Right atrium auricular region (tissue), 2 donors: ENCODE measurements around the gene UBQLNL. TPM values are rescaled to one million over a fixed set of nuclear protein-coding genes. Genes with fewer than 3 reads are reported as not detected.

Experiments
- DNase-seq: peaks from one replicate; pipeline ENCODE4 v3.0.0-alpha.2; 2019; ENCODE audit warnings: low spot score
- H3K27ac ChIP-seq, 2 donors: fragments of 200-600 bp; sonication (generic); 1 replicate in 1 of 2; 2 replicates in 1 of 2; pipeline ENCODE4 v1.5.1; 2016 to 2019
- H3K27me3 ChIP-seq, 2 donors: fragments of 200-600 bp; sonication (generic); one replicate each; pipeline versions ENCODE4 v1.5.1 to v1.6.0; 2017 to 2019
- H3K36me3 ChIP-seq: fragments of 200-600 bp; sonication (generic); one replicate; pipeline ENCODE4 v1.5.1; 2016
- H3K4me1 ChIP-seq, 2 donors: fragments of 200-600 bp; sonication (generic); one replicate each; pipeline versions ENCODE4 v1.5.1 to v1.6.0; 2017 to 2019
- H3K4me3 ChIP-seq, 2 donors: fragments of 200-600 bp; sonication (generic); 1 replicate in 1 of 2; 2 replicates in 1 of 2; pipeline ENCODE4 v1.5.1; 2017 to 2019; ENCODE audit warnings: mild to moderate bottlenecking in 1 of 2, moderate library complexity in 1 of 2
- H3K9me3 ChIP-seq, 2 donors: fragments of 200-600 bp; sonication (generic); one replicate each; pipeline ENCODE4 v1.5.1; 2019
- CTCF ChIP-seq, 2 donors: fragments of 200-600 bp; sonication (generic); IDR thresholded peaks; one replicate each; pipeline ENCODE4 v1.5.1; 2019; ENCODE audit warnings: antibody characterized with exemption in 2 of 2
- total RNA-seq, 2 donors: library from RNA; depleted of rRNA; stranded (reverse); fragments of >200 nt; gene quantifications; one replicate each; pipeline ENCODE4 v1.1.0, GENCODE V29; 2016

Gene UBQLNL
- total RNA-seq, 2 donors from 2014 or later = 0.30 TPM; not detected in 1

- no peaks in the 10 kb centered on the region for H3K9me3 ChIP-seq
- no peak overlapping the region for H3K27ac ChIP-seq
- no peak for TF ChIP-seq CTCF (IDR thresholded peaks at IDR 0.05)
- no peaks in the 10 kb centered on the region for H3K27me3 ChIP-seq
- H3K4me1 ChIP-seq = no peaks in the 10 kb centered on the region
- H3K4me3 ChIP-seq = no peak overlapping the region
- DNase-seq = no peak
- no peaks in the 10 kb centered on the region for H3K36me3 ChIP-seq
These were observed 5.0 kb upstream of the UBQLNL start for GRCh38 chr11:5521540-5521939.

- TF ChIP-seq CTCF (IDR thresholded peaks at IDR 0.05) = no peak
- no peaks in the 10 kb centered on the region for H3K9me3 ChIP-seq
- DNase-seq = no peak
- H3K36me3 ChIP-seq = no peaks in the 10 kb centered on the region
- H3K4me1 ChIP-seq = no peaks in the 10 kb centered on the region
- no peaks in the 10 kb centered on the region for H3K27me3 ChIP-seq
- no peak overlapping the region for H3K27ac ChIP-seq
- H3K4me3 ChIP-seq = no peak overlapping the region
These were observed 1.7 kb downstream of the UBQLNL start for GRCh38 chr11:5514841-5515240.

GRCh38 chr11:5509803-5510202, 6.7 kb downstream of the UBQLNL start, which contains the start of gene UBQLN3:
TSS of gene UBQLN3 (minus strand) at chr11:5509957. CDS start at chr11:5509558, 399 bp downstream.
- H3K36me3 ChIP-seq = no peaks in the 10 kb centered on the region
- no peak within 1 kb of the TSS for H3K27ac ChIP-seq
- DNase-seq = no peak
- H3K27me3 ChIP-seq = no peaks in the 10 kb centered on the region
- TF ChIP-seq CTCF (IDR thresholded peaks at IDR 0.05) = no peak
- no peak within 1 kb of the TSS for H3K4me3 ChIP-seq
- H3K9me3 ChIP-seq = no peaks in the 10 kb centered on the region
- no peaks in the 10 kb centered on the region for H3K4me1 ChIP-seq

- H3K27ac ChIP-seq = no peak overlapping the region
- H3K4me3 ChIP-seq = no peak overlapping the region
- no peak for TF ChIP-seq CTCF (IDR thresholded peaks at IDR 0.05)
- no peak for DNase-seq
- no peaks in the 10 kb centered on the region for H3K9me3 ChIP-seq
- no peaks in the 10 kb centered on the region for H3K27me3 ChIP-seq
- H3K36me3 ChIP-seq = no peaks in the 10 kb centered on the region
- H3K4me1 ChIP-seq = no peaks in the 10 kb centered on the region
These were observed 7.9 kb downstream of the UBQLNL start for GRCh38 chr11:5508605-5509004.

- H3K27me3 ChIP-seq = no peaks in the 10 kb centered on the region
- no peak overlapping the region for H3K4me3 ChIP-seq
These were observed 8.6 kb downstream of the UBQLNL start for GRCh38 chr11:5507933-5508305.

More at GRCh38 chr11:5507933-5508305, 8.6 kb downstream of the UBQLNL start:
- no peak for TF ChIP-seq CTCF (IDR thresholded peaks at IDR 0.05)
- Histone ChIP-seq H3K27ac (no peak overlapping the region), H3K4me1 (no peaks in the 10 kb centered on the region), H3K9me3 (no peaks in the 10 kb centered on the region), H3K36me3 (no peaks in the 10 kb centered on the region)
- DNase-seq = no peak
